ENCODE measurements around the gene SUSD4. TPM values are rescaled to one million over a fixed set of nuclear protein-coding genes. Genes with fewer than 3 reads are reported as not detected.

Gene SUSD4
- total RNA-seq, 1 experiment from 2014 or later = 3.2 TPM

- Histone ChIP-seq H3K4me3 (no peak overlapping the region), H3K27me3 (ENCODE audit: insufficient read depth, low read depth) (no peaks in the 10 kb centered on the region), H3K9me2 (ENCODE audit: insufficient read depth) (no peaks in the 10 kb centered on the region), H2AFZ (no peak overlapping the region), H3K79me2 (ENCODE audit: low read depth) (no peaks in the 10 kb centered on the region), H3K27ac (no peak overlapping the region), H3K4me2 (no peak overlapping the region), H4K20me1 (ENCODE audit: insufficient read depth) (no peaks in the 10 kb centered on the region), H3K9me3 (ENCODE audit: insufficient read depth, low read depth) (no peaks in the 10 kb centered on the region; the same call in 1 of the 2 replicates), H3F3A (ENCODE audit: insufficient read depth, low read depth) (no peaks in the 10 kb centered on the region), H3K36me3 (ENCODE audit: low read depth) (no peaks in the 10 kb centered on the region), H3K4me1 (replicated peaks; ENCODE audit: insufficient read depth) (no peaks in the 10 kb centered on the region)
- CTCF ChIA-PET = no interaction called here
- no peak for TF ChIP-seq EZH2 (IDR thresholded peaks at IDR 0.05; ENCODE audit: low read depth)
- TF ChIP-seq CTCF (conservative IDR thresholded peaks at IDR 0.05) = no peak
- BruUV-seq (replicated peaks) = no TSS peak
- intact Hi-C loops (cut with micrococcal nuclease; ENCODE audit: unreplicated experiment) = no loop called here
- POLR2A ChIA-PET (ENCODE audit: unreplicated experiment) = no interaction called here
- no peak for DNase-seq
These were observed 153.8 kb downstream of the SUSD4 start for GRCh38 chr1:223209992-223210787.

GRCh38 chr1:223209293-223209898 lies 154.6 kb downstream of the SUSD4 start:
- no peak overlapping the region for H2AFZ ChIP-seq
- BruUV-seq (replicated peaks) = no TSS peak
- H3K36me3 ChIP-seq (ENCODE audit: low read depth) = no peaks in the 10 kb centered on the region
- H3K9me2 ChIP-seq (ENCODE audit: insufficient read depth) = no peaks in the 10 kb centered on the region
- CTCF ChIA-PET = no interaction called here
- no peaks in the 10 kb centered on the region for H3K27me3 ChIP-seq (ENCODE audit: insufficient read depth, low read depth)
- no peaks in the 10 kb centered on the region for H3F3A ChIP-seq (ENCODE audit: insufficient read depth, low read depth)
- no peak overlapping the region for H3K4me3 ChIP-seq
- TF ChIP-seq EZH2 (IDR thresholded peaks at IDR 0.05; ENCODE audit: low read depth) (no peak), CTCF (conservative IDR thresholded peaks at IDR 0.05) (no peak)
- H3K79me2 ChIP-seq (ENCODE audit: low read depth) = no peaks in the 10 kb centered on the region
- POLR2A ChIA-PET (ENCODE audit: unreplicated experiment) = no interaction called here
- H4K20me1 ChIP-seq (ENCODE audit: insufficient read depth) = no peaks in the 10 kb centered on the region
- intact Hi-C loops (cut with micrococcal nuclease; ENCODE audit: unreplicated experiment) = no loop called here
- H3K27ac ChIP-seq = no peak overlapping the region
- H3K4me2 ChIP-seq = no peak overlapping the region
- no peak for DNase-seq
- H3K9me3 ChIP-seq (ENCODE audit: insufficient read depth, low read depth) = no peaks in the 10 kb centered on the region; the same call in 1 of the 2 replicates
- no peaks in the 10 kb centered on the region for H3K4me1 ChIP-seq (replicated peaks; ENCODE audit: insufficient read depth)

- H3F3A ChIP-seq (ENCODE audit: insufficient read depth, low read depth) = no peaks in the 10 kb centered on the region
- no peaks in the 10 kb centered on the region for H3K9me2 ChIP-seq (ENCODE audit: insufficient read depth)
- ChIA-PET CTCF (no interaction called here), POLR2A (ENCODE audit: unreplicated experiment) (no interaction called here)
- intact Hi-C loops (cut with micrococcal nuclease; ENCODE audit: unreplicated experiment) = no loop called here
- H3K4me3 ChIP-seq = no peak overlapping the region
- H3K79me2 ChIP-seq (ENCODE audit: low read depth) = no peaks in the 10 kb centered on the region
- H3K9me3 ChIP-seq (ENCODE audit: insufficient read depth, low read depth) = no peaks in the 10 kb centered on the region; the same call in 1 of the 2 replicates
- H3K27ac ChIP-seq = no peak overlapping the region
- H2AFZ ChIP-seq = no peak overlapping the region
- no peaks in the 10 kb centered on the region for H3K36me3 ChIP-seq (ENCODE audit: low read depth)
- DNase-seq = no peak
- H3K4me1 ChIP-seq (replicated peaks; ENCODE audit: insufficient read depth) = no peaks in the 10 kb centered on the region
- no TSS peak for BruUV-seq (replicated peaks)
- TF ChIP-seq EZH2 (IDR thresholded peaks at IDR 0.05; ENCODE audit: low read depth) (no peak), CTCF (conservative IDR thresholded peaks at IDR 0.05) (no peak)
- H4K20me1 ChIP-seq (ENCODE audit: insufficient read depth) = no peaks in the 10 kb centered on the region
- no peaks in the 10 kb centered on the region for H3K27me3 ChIP-seq (ENCODE audit: insufficient read depth, low read depth)
- H3K4me2 ChIP-seq = no peak overlapping the region
These were observed 155.6 kb downstream of the SUSD4 start for GRCh38 chr1:223208164-223209076.

Measured in PC-9 (cell line).